GM06990 (cell line): ENCODE measurements around the gene PID1.
A peak's percentile ranks its signal among the peaks of the same experiment; 100 is the strongest.

ENCODE experiments used
- DNase-seq: peaks from one replicate; pipeline ENCODE4 v3.0.0-alpha.2; 2011; ENCODE audit not compliant: insufficient read length; ENCODE audit errors: extremely low read depth
- H3K27me3 ChIP-seq: replicated peaks from 2 replicates; pipeline ENCODE4 v1.6.0; 2011; ENCODE audit warnings: low read length; ENCODE audit not compliant: control insufficient read depth, insufficient read depth
- H3K36me3 ChIP-seq: 2 replicates; pipeline ENCODE4 v1.5.1; 2011; ENCODE audit warnings: low read length; ENCODE audit not compliant: control insufficient read depth, insufficient read depth
- H3K4me3 ChIP-seq: replicated peaks from 2 replicates; pipeline ENCODE4 v1.5.1; 2011; ENCODE audit warnings: low read depth, mild to moderate bottlenecking, control low read depth, low read length
- TF ChIP-seq, protein P1 (sequence below): IDR thresholded peaks from 2 replicates; pipeline ENCODE4 v1.5.1; 2011; ENCODE audit warnings: low read length, control low read depth, mild to moderate bottlenecking, inconsistent platforms; ENCODE audit not compliant: insufficient read depth, poor library complexity, severe bottlenecking

Gene PID1

DNA sequence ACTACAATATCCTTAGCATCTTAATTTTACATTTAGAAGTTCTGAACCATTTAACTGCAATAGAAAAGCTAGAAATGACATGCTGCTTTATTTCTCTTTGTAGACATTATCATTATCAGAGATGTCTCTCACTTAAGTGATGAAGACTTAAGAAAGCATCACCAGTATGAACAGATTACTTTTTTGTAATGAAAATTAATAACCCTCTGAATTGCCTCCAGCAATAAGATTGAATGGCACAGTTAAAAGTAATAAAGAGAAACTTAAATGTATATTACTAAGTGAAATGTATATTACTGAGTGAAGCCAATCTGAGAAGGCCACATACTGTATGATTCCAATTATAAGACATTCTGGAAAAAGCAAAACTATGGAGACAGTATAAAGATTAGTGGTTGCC is 89.4 kb downstream of the PID1 start:
- Histone ChIP-seq H3K27me3 (no peaks in the 10 kb centered on the region), H3K36me3 (no peaks in the 10 kb centered on the region), H3K4me3 (no peak overlapping the region)
- DNase-seq = no peak
- TF ChIP-seq, protein P1, sequence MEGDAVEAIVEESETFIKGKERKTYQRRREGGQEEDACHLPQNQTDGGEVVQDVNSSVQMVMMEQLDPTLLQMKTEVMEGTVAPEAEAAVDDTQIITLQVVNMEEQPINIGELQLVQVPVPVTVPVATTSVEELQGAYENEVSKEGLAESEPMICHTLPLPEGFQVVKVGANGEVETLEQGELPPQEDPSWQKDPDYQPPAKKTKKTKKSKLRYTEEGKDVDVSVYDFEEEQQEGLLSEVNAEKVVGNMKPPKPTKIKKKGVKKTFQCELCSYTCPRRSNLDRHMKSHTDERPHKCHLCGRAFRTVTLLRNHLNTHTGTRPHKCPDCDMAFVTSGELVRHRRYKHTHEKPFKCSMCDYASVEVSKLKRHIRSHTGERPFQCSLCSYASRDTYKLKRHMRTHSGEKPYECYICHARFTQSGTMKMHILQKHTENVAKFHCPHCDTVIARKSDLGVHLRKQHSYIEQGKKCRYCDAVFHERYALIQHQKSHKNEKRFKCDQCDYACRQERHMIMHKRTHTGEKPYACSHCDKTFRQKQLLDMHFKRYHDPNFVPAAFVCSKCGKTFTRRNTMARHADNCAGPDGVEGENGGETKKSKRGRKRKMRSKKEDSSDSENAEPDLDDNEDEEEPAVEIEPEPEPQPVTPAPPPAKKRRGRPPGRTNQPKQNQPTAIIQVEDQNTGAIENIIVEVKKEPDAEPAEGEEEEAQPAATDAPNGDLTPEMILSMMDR = no peak

DNA sequence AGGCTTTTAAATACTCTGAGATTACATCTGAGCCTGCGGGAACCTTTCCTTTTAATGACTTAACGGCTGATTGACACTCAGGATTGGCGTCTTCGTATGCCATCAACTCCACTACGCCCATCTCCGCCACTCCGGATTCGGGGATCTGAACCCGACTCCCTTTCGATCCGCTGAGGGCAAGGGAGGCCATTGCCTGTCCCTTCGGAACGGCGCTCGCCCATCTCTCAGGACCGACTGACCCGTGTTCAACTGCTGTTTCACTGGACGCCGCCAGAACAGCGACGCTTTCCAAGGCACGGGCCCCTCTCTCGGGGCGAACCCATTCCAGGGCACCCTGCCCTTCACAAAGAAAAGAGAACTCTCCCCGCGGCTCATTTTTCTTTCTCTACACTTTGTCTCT is 90.4 kb downstream of the PID1 start:
- TF ChIP-seq, protein P1 = no peak
- H3K36me3 ChIP-seq = no peaks in the 10 kb centered on the region
- H3K4me3 ChIP-seq = no peak overlapping the region
- DNase-seq = peak; percentile 25
- H3K27me3 ChIP-seq = no peaks in the 10 kb centered on the region

DNA sequence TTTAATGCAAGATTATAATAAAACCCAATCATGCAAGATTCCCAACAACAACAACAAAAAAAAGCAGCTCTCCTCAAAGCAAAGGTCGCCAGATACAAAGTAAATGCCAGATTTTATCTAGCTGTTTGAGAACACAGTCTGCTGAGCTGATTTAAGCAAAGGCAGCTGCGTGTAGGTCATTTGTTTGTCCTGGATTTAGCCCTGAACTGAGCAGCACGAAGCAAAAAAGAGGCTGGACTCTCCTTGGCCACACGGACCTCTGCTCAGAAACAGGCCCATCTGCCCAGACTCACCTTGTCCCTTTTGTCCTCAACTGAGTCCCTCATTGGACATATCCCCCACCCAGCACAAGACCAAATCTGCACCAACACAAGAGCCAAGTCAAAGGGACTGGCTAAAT is 91.5 kb downstream of the PID1 start:
- no peak overlapping the region for H3K4me3 ChIP-seq
- H3K36me3 ChIP-seq = no peaks in the 10 kb centered on the region
- TF ChIP-seq, protein P1 = no peak
- no peak for DNase-seq
- H3K27me3 ChIP-seq = no peaks in the 10 kb centered on the region

DNA sequence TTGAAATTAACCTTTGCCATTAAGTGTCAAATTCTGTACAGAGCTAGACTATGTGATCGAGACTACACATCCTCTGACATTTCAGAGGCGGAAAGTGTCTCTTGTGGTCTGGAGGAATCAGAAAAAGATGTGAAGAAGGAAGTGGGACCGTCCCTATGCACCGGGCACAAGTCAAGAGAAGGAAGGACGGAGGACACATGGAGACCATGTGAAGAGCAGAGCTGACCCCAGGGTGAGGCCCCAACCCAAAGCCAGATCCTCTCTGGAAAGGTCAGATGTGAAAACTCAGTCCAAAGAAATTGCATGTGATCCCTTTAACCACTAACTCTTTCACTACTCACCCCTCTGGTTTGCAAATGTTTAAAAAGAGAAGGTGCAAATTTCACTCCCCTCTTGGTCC is 92.4 kb downstream of the PID1 start:
- DNase-seq = no peak
- H3K36me3 ChIP-seq = no peaks in the 10 kb centered on the region
- no peaks in the 10 kb centered on the region for H3K27me3 ChIP-seq
- TF ChIP-seq, protein P1 = no peak
- H3K4me3 ChIP-seq = no peak overlapping the region

DNA sequence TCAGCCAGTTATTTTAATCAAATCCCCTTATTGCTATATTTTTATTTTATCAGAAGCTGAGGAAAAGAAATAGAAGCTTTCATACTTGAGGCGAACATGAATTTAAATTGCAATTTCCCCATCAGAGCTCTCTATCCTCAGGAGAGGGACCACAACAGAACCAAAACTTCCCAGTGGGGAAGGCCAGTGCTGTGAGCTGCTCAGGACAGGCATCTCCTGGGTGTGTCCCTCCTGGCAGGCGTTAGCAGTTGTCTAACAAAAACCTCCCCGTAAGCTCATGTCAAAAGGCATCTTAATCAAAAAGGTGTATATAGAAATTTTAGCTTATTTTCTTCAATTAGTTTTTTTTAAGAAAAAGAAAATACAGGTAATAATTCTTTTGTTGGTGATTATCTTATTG is 93.0 kb downstream of the PID1 start:
- TF ChIP-seq, protein P1 = no peak
- no peak for DNase-seq
- H3K27me3 ChIP-seq = no peaks in the 10 kb centered on the region
- no peak overlapping the region for H3K4me3 ChIP-seq
- H3K36me3 ChIP-seq = no peaks in the 10 kb centered on the region

DNA sequence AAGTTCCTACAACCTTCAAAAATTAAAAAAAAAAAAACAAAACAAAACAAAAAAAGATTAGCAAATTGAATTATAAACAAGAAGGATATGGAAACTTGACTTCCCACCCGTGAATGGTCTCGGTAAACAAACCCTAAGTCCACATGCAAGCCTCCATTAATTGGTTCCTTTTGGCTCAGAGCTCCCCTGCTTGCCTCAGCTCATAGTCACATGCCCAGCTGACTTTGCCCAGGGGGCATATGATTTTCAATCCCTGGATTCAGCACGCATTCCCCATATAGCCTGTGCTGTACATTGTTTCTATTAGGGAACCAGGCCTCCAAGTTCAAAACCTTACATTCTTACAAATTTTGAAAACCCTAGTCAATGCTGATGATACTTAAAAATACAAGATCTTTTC is 95.0 kb downstream of the PID1 start:
- Histone ChIP-seq H3K36me3 (no peaks in the 10 kb centered on the region), H3K27me3 (no peaks in the 10 kb centered on the region), H3K4me3 (no peak overlapping the region)
- no peak for DNase-seq
- TF ChIP-seq, protein P1 = no peak
